ENCODE results near the gene IGF2. TPM values are rescaled to one million over a fixed set of nuclear protein-coding genes. Genes with fewer than 3 reads are reported as not detected.

IGF2 gene
- total RNA-seq, 5 donors from 2014 or later (not counting 1 experiment from before 2014, with no cell fraction given) = 0.30 to 0.98 (median 0.60) TPM; not detected in 1

DNA sequence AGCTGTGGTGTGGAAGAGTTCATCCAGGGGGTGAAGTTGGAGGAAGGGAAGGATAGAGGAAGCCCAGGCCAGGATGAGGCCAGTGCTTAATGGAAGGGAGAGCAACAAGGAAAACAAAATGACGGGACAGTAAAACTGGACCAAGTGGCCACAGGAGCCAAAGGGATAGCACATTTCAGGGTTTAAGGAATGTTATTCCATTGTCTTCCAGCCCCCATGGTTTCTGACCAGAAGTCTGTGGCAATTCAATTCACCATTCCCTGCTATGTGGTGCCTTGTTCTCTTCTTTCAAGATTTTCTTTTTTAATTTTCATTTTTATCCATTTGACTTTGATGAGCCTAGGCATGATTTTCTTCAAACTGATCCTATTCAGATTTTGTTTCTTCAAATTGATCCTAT, 22.5 kb downstream of the IGF2 start:
- H3K4me3 ChIP-seq (ENCODE audit: control insufficient read depth in 1 of 2, extremely low read depth in 1 of 2, low read length in 1 of 2) = no peak overlapping the region
- WGBS (ENCODE audit: insufficient coverage) = 88% methylated on average over 1 of the region's 1 CpG

GRCh38 chr11:2115308-2115707, 23.9 kb downstream of the IGF2 start:
- Mint-ChIP-seq H3K27me3 (peaks cover 13 to 16% of the 10 kb centered on the region in 2 donors), H3K4me3 (no peak overlapping the region), H3K9me3 (no peaks in the 10 kb centered on the region), H3K36me3 (no peaks in the 10 kb centered on the region), H3K27ac (no peak overlapping the region), H3K4me1 (no peaks in the 10 kb centered on the region)
- ChIA-PET CTCF (interaction anchor here in 1 of 2 donors (0.6 kb wide), 1 partner anchor 19 kb away, joined by 4 read pairs; no protein-coding TSS in a partner anchor), POLR2A (no interaction called here)
- H3K9me3 ChIP-seq = no peaks in the 10 kb centered on the region
- WGBS (ENCODE audit: insufficient coverage) = 95% methylated on average over 6 of the region's 12 CpGs
- DNase-seq (no peak), ATAC-seq (replicated peaks in 1 of 4) (no peak)
- H3K36me3 ChIP-seq (ENCODE audit: control insufficient read depth in 2 of 2, extremely low read depth in 1 of 2, insufficient read depth in 1 of 2, low read length in 1 of 2) = no peaks in the 10 kb centered on the region
- H3K4me1 ChIP-seq (ENCODE audit: control insufficient read depth in 1 of 2, extremely low read depth in 1 of 2, insufficient read depth in 2 of 2, low read length in 2 of 2) = no peaks in the 10 kb centered on the region
- H3K4me3 ChIP-seq (ENCODE audit: control insufficient read depth in 1 of 2, extremely low read depth in 1 of 2, low read length in 1 of 2) = no peak overlapping the region
- H3K27ac ChIP-seq (ENCODE audit: low read length) = no peak overlapping the region
- H3K27me3 ChIP-seq (replicated peaks in 1 of 2; ENCODE audit: control insufficient read depth in 2 of 2, extremely low read depth in 1 of 2, insufficient read depth in 2 of 2, low read length in 1 of 2) = peaks cover 2 to 22% of the 10 kb centered on the region in 2 experiments

More for the DNA sequence above, 22.5 kb downstream of the IGF2 start:
- Mint-ChIP-seq H3K27me3 (peaks cover 20% of the 10 kb centered on the region in 2 donors), H3K27ac (no peak overlapping the region), H3K36me3 (no peaks in the 10 kb centered on the region), H3K4me3 (no peak overlapping the region), H3K4me1 (no peaks in the 10 kb centered on the region), H3K9me3 (no peaks in the 10 kb centered on the region)
- ChIA-PET POLR2A (no interaction called here), CTCF (no interaction called here)
- Histone ChIP-seq H3K36me3 (ENCODE audit: control insufficient read depth in 2 of 2, extremely low read depth in 1 of 2, insufficient read depth in 1 of 2, low read length in 1 of 2) (no peaks in the 10 kb centered on the region), H3K27me3 (replicated peaks in 1 of 2; ENCODE audit: control insufficient read depth in 2 of 2, extremely low read depth in 1 of 2, insufficient read depth in 2 of 2, low read length in 1 of 2) (peaks cover 2 to 33% of the 10 kb centered on the region in 2 experiments), H3K27ac (ENCODE audit: low read length) (no peak overlapping the region), H3K4me1 (ENCODE audit: control insufficient read depth in 1 of 2, extremely low read depth in 1 of 2, insufficient read depth in 2 of 2, low read length in 2 of 2) (no peaks in the 10 kb centered on the region), H3K9me3 (no peaks in the 10 kb centered on the region)
- ATAC-seq (replicated peaks in 1 of 4) = no peak
- no peak for DNase-seq

GRCh38 chr11:2114430-2115241, 24.6 kb downstream of the IGF2 start:
- no peak for DNase-seq
- Histone ChIP-seq H3K9me3 (no peaks in the 10 kb centered on the region), H3K4me3 (ENCODE audit: control insufficient read depth in 1 of 2, extremely low read depth in 1 of 2, low read length in 1 of 2) (no peak overlapping the region), H3K27me3 (replicated peaks in 1 of 2; ENCODE audit: control insufficient read depth in 2 of 2, extremely low read depth in 1 of 2, insufficient read depth in 2 of 2, low read length in 1 of 2) (peaks cover under 1 to 18% of the 10 kb centered on the region in 2 experiments), H3K4me1 (ENCODE audit: control insufficient read depth in 1 of 2, extremely low read depth in 1 of 2, insufficient read depth in 2 of 2, low read length in 2 of 2) (peaks cover 0 to under 1% of the 10 kb centered on the region in 2 experiments), H3K27ac (ENCODE audit: low read length) (no peak overlapping the region), H3K36me3 (ENCODE audit: control insufficient read depth in 2 of 2, extremely low read depth in 1 of 2, insufficient read depth in 1 of 2, low read length in 1 of 2) (no peaks in the 10 kb centered on the region)
- ChIA-PET POLR2A (no interaction called here), CTCF (no interaction called here)
- H3K27me3 Mint-ChIP-seq = peaks cover 7 to 11% of the 10 kb centered on the region in 2 donors
- H3K9me3 Mint-ChIP-seq = no peaks in the 10 kb centered on the region
- H3K4me3 Mint-ChIP-seq = no peak overlapping the region
- ATAC-seq (replicated peaks in 1 of 4) = no peak
- H3K27ac Mint-ChIP-seq = no peak overlapping the region
- WGBS (ENCODE audit: insufficient coverage) = 85% methylated on average over 31 of the region's 32 CpGs
- no peaks in the 10 kb centered on the region for H3K4me1 Mint-ChIP-seq
- no peaks in the 10 kb centered on the region for H3K36me3 Mint-ChIP-seq

DNA sequence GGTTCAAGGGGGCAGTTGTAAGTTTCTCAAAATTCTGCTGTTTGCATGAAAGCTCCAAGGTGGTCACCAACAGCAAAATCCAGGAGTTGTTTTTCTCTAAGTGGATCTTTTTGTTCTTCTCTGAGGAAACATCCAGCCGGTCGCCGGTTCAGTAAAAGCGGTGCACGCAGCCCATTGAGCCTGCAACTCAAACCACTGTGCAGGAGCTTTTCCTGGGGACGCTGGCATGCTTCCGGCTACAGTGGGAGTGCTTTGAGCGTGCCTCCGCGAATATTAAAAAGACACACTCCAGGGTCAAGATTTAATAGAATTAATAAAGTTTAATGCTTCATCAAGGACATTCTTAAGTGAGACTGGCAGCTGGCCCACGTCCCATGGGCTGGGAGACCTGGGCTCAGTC, 25.4 kb downstream of the IGF2 start:
- Histone ChIP-seq H3K36me3 (ENCODE audit: control insufficient read depth in 2 of 2, extremely low read depth in 1 of 2, insufficient read depth in 1 of 2, low read length in 1 of 2) (no peaks in the 10 kb centered on the region), H3K4me3 (ENCODE audit: control insufficient read depth in 1 of 2, extremely low read depth in 1 of 2, low read length in 1 of 2) (no peak overlapping the region), H3K9me3 (no peaks in the 10 kb centered on the region), H3K27ac (ENCODE audit: low read length) (no peak overlapping the region), H3K27me3 (replicated peaks in 1 of 2; ENCODE audit: control insufficient read depth in 2 of 2, extremely low read depth in 1 of 2, insufficient read depth in 2 of 2, low read length in 1 of 2) (peaks cover 0 to 27% of the 10 kb centered on the region in 2 experiments), H3K4me1 (ENCODE audit: control insufficient read depth in 1 of 2, extremely low read depth in 1 of 2, insufficient read depth in 2 of 2, low read length in 2 of 2) (peaks cover 0 to 3% of the 10 kb centered on the region in 2 experiments)
- CTCF ChIA-PET = no interaction called here
- H3K4me3 Mint-ChIP-seq = no peak overlapping the region
- H3K27me3 Mint-ChIP-seq = peaks cover 6 to 9% of the 10 kb centered on the region in 2 donors
- H3K9me3 Mint-ChIP-seq = no peaks in the 10 kb centered on the region
- POLR2A ChIA-PET = no interaction called here
- ATAC-seq (replicated peaks in 1 of 4) = no peak
- H3K4me1 Mint-ChIP-seq = no peaks in the 10 kb centered on the region
- H3K36me3 Mint-ChIP-seq = no peaks in the 10 kb centered on the region
- no peak for DNase-seq
- no peak overlapping the region for H3K27ac Mint-ChIP-seq
- 94% methylated on average over 6 of the region's 11 CpGs for WGBS (ENCODE audit: insufficient coverage)

DNA sequence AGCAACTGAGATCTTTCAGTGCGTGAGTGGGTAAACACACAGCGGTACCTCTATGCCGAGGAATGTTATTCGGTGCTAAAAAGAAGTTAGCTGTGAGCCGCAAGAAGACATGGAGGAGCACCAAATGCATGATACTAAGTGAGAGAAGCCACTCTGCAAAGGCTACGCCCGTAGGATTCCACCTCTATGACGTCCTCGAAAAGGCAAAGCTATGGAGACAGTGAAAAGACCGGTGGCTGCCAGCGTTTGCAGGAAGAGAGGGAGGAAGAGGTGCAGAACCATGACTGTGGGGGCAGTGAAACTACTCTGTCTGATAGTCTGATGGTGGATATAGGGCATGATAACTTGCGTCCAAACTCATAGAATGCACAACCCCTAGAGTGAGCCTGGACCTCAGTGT, 28.7 kb downstream of the IGF2 start:
- Histone ChIP-seq H3K4me3 (ENCODE audit: control insufficient read depth in 1 of 2, extremely low read depth in 1 of 2, low read length in 1 of 2) (no peak overlapping the region), H3K4me1 (ENCODE audit: control insufficient read depth in 1 of 2, extremely low read depth in 1 of 2, insufficient read depth in 2 of 2, low read length in 2 of 2) (peaks cover 0 to 3% of the 10 kb centered on the region in 2 experiments), H3K27me3 (replicated peaks in 1 of 2; ENCODE audit: control insufficient read depth in 2 of 2, extremely low read depth in 1 of 2, insufficient read depth in 2 of 2, low read length in 1 of 2) (peaks cover 0 to 45% of the 10 kb centered on the region in 2 experiments), H3K9me3 (no peaks in the 10 kb centered on the region), H3K36me3 (ENCODE audit: control insufficient read depth in 2 of 2, extremely low read depth in 1 of 2, insufficient read depth in 1 of 2, low read length in 1 of 2) (no peaks in the 10 kb centered on the region), H3K27ac (ENCODE audit: low read length) (no peak overlapping the region)
- Mint-ChIP-seq H3K4me3 (no peak overlapping the region), H3K27ac (no peak overlapping the region), H3K4me1 (no peaks in the 10 kb centered on the region), H3K27me3 (peaks cover 0 to 4% of the 10 kb centered on the region in 2 donors), H3K9me3 (no peaks in the 10 kb centered on the region), H3K36me3 (no peaks in the 10 kb centered on the region)
- WGBS (ENCODE audit: insufficient coverage) = 81% methylated on average over 11 of the region's 12 CpGs
- no peak for ATAC-seq (replicated peaks in 1 of 4)
- ChIA-PET CTCF (no interaction called here), POLR2A (no interaction called here)
- DNase-seq = no peak

DNA sequence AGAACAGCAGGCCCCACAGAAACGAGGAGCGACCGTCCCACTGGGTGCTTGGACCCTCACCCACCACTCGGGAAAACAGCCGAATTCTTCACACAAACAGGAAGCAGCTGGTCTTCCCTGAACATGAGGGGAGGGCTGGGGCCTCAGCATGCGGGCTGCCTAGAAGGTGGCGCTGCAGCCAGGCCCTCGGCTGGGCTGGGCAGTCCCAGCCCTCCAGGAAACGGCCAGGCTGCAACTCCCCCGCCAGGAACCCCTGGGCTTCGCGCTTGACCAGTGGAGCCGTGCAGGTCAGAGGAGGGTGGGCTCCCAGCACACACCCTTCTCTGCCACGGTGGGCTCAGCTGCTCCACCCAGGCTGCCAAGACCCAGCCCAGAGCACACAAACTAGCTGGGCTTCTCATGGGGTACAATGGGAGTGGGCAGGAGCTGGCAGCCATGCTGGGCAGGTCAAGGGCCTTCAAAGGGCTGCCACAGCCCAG, 29.6 kb downstream of the IGF2 start:
- Mint-ChIP-seq H3K9me3 (no peaks in the 10 kb centered on the region), H3K27ac (no peak overlapping the region), H3K36me3 (no peaks in the 10 kb centered on the region), H3K4me3 (no peak overlapping the region), H3K4me1 (no peaks in the 10 kb centered on the region), H3K27me3 (peaks cover 0 to 4% of the 10 kb centered on the region in 2 donors)
- no peak for ATAC-seq (replicated peaks in 1 of 4)
- ChIA-PET POLR2A (no interaction called here), CTCF (no interaction called here)
- Histone ChIP-seq H3K27me3 (replicated peaks in 1 of 2; ENCODE audit: control insufficient read depth in 2 of 2, extremely low read depth in 1 of 2, insufficient read depth in 2 of 2, low read length in 1 of 2) (peaks cover 0 to 52% of the 10 kb centered on the region in 2 experiments), H3K4me3 (ENCODE audit: control insufficient read depth in 1 of 2, extremely low read depth in 1 of 2, low read length in 1 of 2) (no peak overlapping the region), H3K9me3 (no peaks in the 10 kb centered on the region), H3K4me1 (ENCODE audit: control insufficient read depth in 1 of 2, extremely low read depth in 1 of 2, insufficient read depth in 2 of 2, low read length in 2 of 2) (peaks cover 0 to 3% of the 10 kb centered on the region in 2 experiments), H3K27ac (ENCODE audit: low read length) (no peak overlapping the region), H3K36me3 (ENCODE audit: control insufficient read depth in 2 of 2, extremely low read depth in 1 of 2, insufficient read depth in 1 of 2, low read length in 1 of 2) (no peaks in the 10 kb centered on the region)
- WGBS (ENCODE audit: insufficient coverage) = 14% methylated on average over 11 of the region's 14 CpGs
- no peak for DNase-seq

Data from T-cell (primary cell).